Fibroblast of lung (primary cell): ENCODE results near the gene AREL1.

Experiments used
- EZH2 ChIP-seq: IDR thresholded peaks from 2 replicates; pipeline ENCODE4 v1.5.1; 2012; ENCODE audit warnings: low read length, control low read depth, mild to moderate bottlenecking; ENCODE audit errors: missing control alignments
- TF ChIP-seq, protein P1 (sequence below), 2 donors: IDR thresholded peaks in 1 of 2; conservative IDR thresholded peaks in 1 of 2; 1 replicate in 1 of 2; 2 replicates in 1 of 2; pipeline ENCODE4 v1.5.1; 2011 to 2012; ENCODE audit warnings: low read length in 2 of 2, control low read depth in 1 of 2, inconsistent platforms in 1 of 2, low read depth in 1 of 2, mild to moderate bottlenecking in 1 of 2

DNA sequence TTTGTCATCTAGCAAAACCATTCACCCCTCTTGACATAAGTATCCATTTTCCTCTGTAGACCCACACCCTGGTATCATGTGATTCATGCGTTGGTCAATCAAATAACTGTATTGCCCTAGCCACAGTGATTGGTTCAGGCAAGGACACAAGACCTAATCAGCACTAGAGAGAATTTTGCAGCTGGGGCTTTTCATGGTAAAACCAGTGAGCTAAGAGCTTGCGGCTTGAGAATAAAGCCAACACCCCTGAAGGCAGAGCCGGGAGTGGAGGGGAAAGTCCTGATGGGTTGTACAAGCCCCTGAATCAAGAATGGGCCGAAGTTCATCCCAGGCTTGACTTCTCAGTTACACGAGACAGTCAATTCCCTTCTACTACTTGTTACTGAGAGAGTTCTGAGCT lies 67.6 kb downstream of the AREL1 start:
- TF ChIP-seq, protein P1, sequence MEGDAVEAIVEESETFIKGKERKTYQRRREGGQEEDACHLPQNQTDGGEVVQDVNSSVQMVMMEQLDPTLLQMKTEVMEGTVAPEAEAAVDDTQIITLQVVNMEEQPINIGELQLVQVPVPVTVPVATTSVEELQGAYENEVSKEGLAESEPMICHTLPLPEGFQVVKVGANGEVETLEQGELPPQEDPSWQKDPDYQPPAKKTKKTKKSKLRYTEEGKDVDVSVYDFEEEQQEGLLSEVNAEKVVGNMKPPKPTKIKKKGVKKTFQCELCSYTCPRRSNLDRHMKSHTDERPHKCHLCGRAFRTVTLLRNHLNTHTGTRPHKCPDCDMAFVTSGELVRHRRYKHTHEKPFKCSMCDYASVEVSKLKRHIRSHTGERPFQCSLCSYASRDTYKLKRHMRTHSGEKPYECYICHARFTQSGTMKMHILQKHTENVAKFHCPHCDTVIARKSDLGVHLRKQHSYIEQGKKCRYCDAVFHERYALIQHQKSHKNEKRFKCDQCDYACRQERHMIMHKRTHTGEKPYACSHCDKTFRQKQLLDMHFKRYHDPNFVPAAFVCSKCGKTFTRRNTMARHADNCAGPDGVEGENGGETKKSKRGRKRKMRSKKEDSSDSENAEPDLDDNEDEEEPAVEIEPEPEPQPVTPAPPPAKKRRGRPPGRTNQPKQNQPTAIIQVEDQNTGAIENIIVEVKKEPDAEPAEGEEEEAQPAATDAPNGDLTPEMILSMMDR (conservative IDR thresholded peaks at IDR 0.05 in 1 of 2, IDR thresholded peaks at IDR 0.05 in 1 of 2; ENCODE audit: low read depth in 1 of 2, low read length in 2 of 2) = no peak
- no peak for TF ChIP-seq EZH2
